Calu3 (cell line): ENCODE measurements around the gene DNAH5. TPM values are rescaled to one million over a fixed set of nuclear protein-coding genes. Genes with fewer than 3 reads are reported as not detected.

ENCODE experiments used
- BruUV-seq: library from RNA; stranded (reverse); fragments of 400-500 nt; replicated peaks from 2 replicates; lab custom pipeline; 2021; lab: Mats Ljungman, UMichigan
- CTCF ChIA-PET: fragments of 300-600 bp; sonication (Branson Sonifier 250); formaldehyde crosslinking; loops from one replicate; lab custom pipeline; 2022; ENCODE audit warnings: antibody characterized with exemption; lab: Charles Lee
- DNase-seq: peaks from one replicate; pipeline ENCODE4 v3.0.0; 2022
- H3K27ac Mint-ChIP-seq: one replicate; pipeline ENCODE4 v1.8.0; 2022; ENCODE audit warnings: mixed read lengths; ENCODE audit not compliant: unreplicated experiment
- H3K27me3 Mint-ChIP-seq: one replicate; pipeline ENCODE4 v1.8.0; 2022; ENCODE audit warnings: mixed read lengths; ENCODE audit not compliant: unreplicated experiment
- H3K36me3 Mint-ChIP-seq: one replicate; pipeline ENCODE4 v1.8.0; 2022; ENCODE audit warnings: mild to moderate bottlenecking, moderate library complexity, mixed read lengths; ENCODE audit not compliant: insufficient read depth, unreplicated experiment
- H3K4me1 Mint-ChIP-seq: one replicate; pipeline ENCODE4 v1.8.0; 2022; ENCODE audit warnings: mild to moderate bottlenecking, low read depth, mixed read lengths; ENCODE audit not compliant: unreplicated experiment
- H3K4me3 Mint-ChIP-seq: one replicate; pipeline ENCODE4 v1.8.0; 2022; ENCODE audit warnings: mild to moderate bottlenecking, low read depth, moderate library complexity, mixed read lengths; ENCODE audit not compliant: unreplicated experiment
- H3K9me3 Mint-ChIP-seq: one replicate; pipeline ENCODE4 v1.8.0; 2022; ENCODE audit warnings: low read depth, mixed read lengths; ENCODE audit not compliant: unreplicated experiment
- CTCF ChIP-seq: fragments of 200-600 bp; IDR thresholded peaks from one replicate; pipeline ENCODE4 v1.8.0; 2022; ENCODE audit warnings: antibody characterized with exemption; ENCODE audit not compliant: unreplicated experiment
- intact Hi-C: fragments of 100-400 bp; cut with micrococcal nuclease; formaldehyde crosslinking; loops from one replicate; pipeline ENCODE4 v1.10.0; 2022; ENCODE audit not compliant: unreplicated experiment
- total RNA-seq: library from RNA; stranded (reverse); gene quantifications from 2 replicates; pipeline ENCODE4 v1.2.3, GENCODE V29; 2022

The DNAH5 gene
- total RNA-seq, 1 experiment from 2014 or later = 5.8 TPM

- TF ChIP-seq CTCF = no peak
- no TSS peak for BruUV-seq
- Mint-ChIP-seq H3K36me3 (no peaks in the 10 kb centered on the region), H3K27me3 (no peaks in the 10 kb centered on the region), H3K4me1 (peaks cover 11% of the 10 kb centered on the region), H3K4me3 (no peak overlapping the region), H3K27ac (no peak overlapping the region), H3K9me3 (peaks cover 9% of the 10 kb centered on the region)
- DNase-seq = no peak
- CTCF ChIA-PET = no interaction called here
- intact Hi-C loops = no loop called here
These were observed 300.8 kb downstream of the DNAH5 start for GRCh38 chr5:13643734-13644133.

GRCh38 chr5:13643196-13643595 lies 301.3 kb downstream of the DNAH5 start:
- BruUV-seq = no TSS peak
- no peak for DNase-seq
- Mint-ChIP-seq H3K27ac (no peak overlapping the region), H3K4me3 (no peak overlapping the region), H3K36me3 (no peaks in the 10 kb centered on the region), H3K9me3 (peaks cover 9% of the 10 kb centered on the region), H3K27me3 (no peaks in the 10 kb centered on the region), H3K4me1 (peaks cover 11% of the 10 kb centered on the region)
- TF ChIP-seq CTCF = no peak
- CTCF ChIA-PET = no interaction called here
- intact Hi-C loops = no loop called here

Other genes starting within 250 kb of the DNAH5 start
- gene TRIO, start 198.7 kb upstream of the DNAH5 start, total RNA-seq = 150 and 183 TPM in 2 replicates